Measurements from ENCODE around the gene TC2N.

The TC2N gene

GRCh38 chr14:91870001-91870400 lies 2.7 kb upstream of the TC2N start:
- Histone ChIP-seq H3K27ac (ENCODE audit: low read length) (no peak overlapping the region), H3K79me2 (ENCODE audit: low read length) (no peaks in the 10 kb centered on the region), H3K36me3 (replicated peaks; ENCODE audit: low read depth, low read length) (no peaks in the 10 kb centered on the region), H4K20me1 (ENCODE audit: insufficient read depth, low read length) (no peaks in the 10 kb centered on the region), H3K4me1 (ENCODE audit: low read length) (peaks cover 29% of the 10 kb centered on the region), H3K27me3 (ENCODE audit: low read depth, low read length) (peaks cover 10% of the 10 kb centered on the region), H2AFZ (ENCODE audit: low read depth, low read length) (no peak overlapping the region), H3K9ac (ENCODE audit: low read length) (no peak overlapping the region), H3K4me3 (ENCODE audit: low read length) (no peak overlapping the region), H3K9me3 (ENCODE audit: insufficient read depth, low read length) (peaks cover 6% of the 10 kb centered on the region; the same call in 1 of the 2 replicates), H3K4me2 (ENCODE audit: low read length) (no peak overlapping the region)
- TF ChIP-seq CTCF (IDR thresholded peaks at IDR 0.05; ENCODE audit: low read depth, low read length) (no peak), EZH2phosphoT487 (IDR thresholded peaks at IDR 0.05; ENCODE audit: low read depth) (no peak)

GRCh38 chr14:91869556-91869955 lies 2.2 kb upstream of the TC2N start:
- H3K4me3 ChIP-seq (ENCODE audit: low read length), result no peak overlapping the region
- H4K20me1 ChIP-seq (ENCODE audit: insufficient read depth, low read length), result no peaks in the 10 kb centered on the region
- peaks cover 29% of the 10 kb centered on the region for H3K4me1 ChIP-seq (ENCODE audit: low read length)
- TF ChIP-seq EZH2phosphoT487 (IDR thresholded peaks at IDR 0.05; ENCODE audit: low read depth) (no peak), CTCF (IDR thresholded peaks at IDR 0.05; ENCODE audit: low read depth, low read length) (no peak)
- no peaks in the 10 kb centered on the region for H3K36me3 ChIP-seq (replicated peaks; ENCODE audit: low read depth, low read length)
- peaks cover 10% of the 10 kb centered on the region for H3K27me3 ChIP-seq (ENCODE audit: low read depth, low read length)
- no peak overlapping the region for H3K27ac ChIP-seq (ENCODE audit: low read length)
- H3K79me2 ChIP-seq (ENCODE audit: low read length), result no peaks in the 10 kb centered on the region
- no peak overlapping the region for H3K9ac ChIP-seq (ENCODE audit: low read length)
- H3K9me3 ChIP-seq (ENCODE audit: insufficient read depth, low read length), result peaks cover 6% of the 10 kb centered on the region; the same call in 1 of the 2 replicates
- H2AFZ ChIP-seq (ENCODE audit: low read depth, low read length), result no peak overlapping the region
- H3K4me2 ChIP-seq (ENCODE audit: low read length), result no peak overlapping the region

GRCh38 chr14:91866511-91867295 lies 633 bp downstream of the TC2N start:
- Histone ChIP-seq H3K4me3 (ENCODE audit: low read length) (no peak overlapping the region), H3K4me2 (ENCODE audit: low read length) (no peak overlapping the region), H3K9ac (ENCODE audit: low read length) (no peak overlapping the region), H3K36me3 (replicated peaks; ENCODE audit: low read depth, low read length) (no peaks in the 10 kb centered on the region), H4K20me1 (ENCODE audit: insufficient read depth, low read length) (no peaks in the 10 kb centered on the region), H3K4me1 (ENCODE audit: low read length) (peaks cover 13% of the 10 kb centered on the region), H3K27me3 (ENCODE audit: low read depth, low read length) (no peaks in the 10 kb centered on the region), H3K79me2 (ENCODE audit: low read length) (no peaks in the 10 kb centered on the region), H3K9me3 (ENCODE audit: insufficient read depth, low read length) (no peaks in the 10 kb centered on the region), H2AFZ (ENCODE audit: low read depth, low read length) (no peak overlapping the region), H3K27ac (ENCODE audit: low read length) (no peak overlapping the region)
- TF ChIP-seq CTCF (IDR thresholded peaks at IDR 0.05; ENCODE audit: low read depth, low read length), result no peak
- no peak for TF ChIP-seq EZH2phosphoT487 (IDR thresholded peaks at IDR 0.05; ENCODE audit: low read depth)

- H3K4me1 ChIP-seq (ENCODE audit: low read length), result peaks cover 6% of the 10 kb centered on the region
- H3K79me2 ChIP-seq (ENCODE audit: low read length), result no peaks in the 10 kb centered on the region
- H2AFZ ChIP-seq (ENCODE audit: low read depth, low read length), result no peak overlapping the region
- H3K27me3 ChIP-seq (ENCODE audit: low read depth, low read length), result no peaks in the 10 kb centered on the region
- H4K20me1 ChIP-seq (ENCODE audit: insufficient read depth, low read length), result no peaks in the 10 kb centered on the region
- no peak overlapping the region for H3K4me3 ChIP-seq (ENCODE audit: low read length)
- no peaks in the 10 kb centered on the region for H3K36me3 ChIP-seq (replicated peaks; ENCODE audit: low read depth, low read length)
- no peaks in the 10 kb centered on the region for H3K9me3 ChIP-seq (ENCODE audit: insufficient read depth, low read length)
- TF ChIP-seq CTCF (IDR thresholded peaks at IDR 0.05; ENCODE audit: low read depth, low read length) (no peak), EZH2phosphoT487 (IDR thresholded peaks at IDR 0.05; ENCODE audit: low read depth) (no peak)
- H3K4me2 ChIP-seq (ENCODE audit: low read length), result no peak overlapping the region
- H3K27ac ChIP-seq (ENCODE audit: low read length), result no peak overlapping the region
- H3K9ac ChIP-seq (ENCODE audit: low read length), result no peak overlapping the region
Observed at GRCh38 chr14:91866061-91866460, 1.3 kb downstream of the TC2N start.

Measured in OCI-LY3 (cell line).